Aorta (tissue), 5 donors: ENCODE measurements around the gene RUNX1. TPM values are rescaled to one million over a fixed set of nuclear protein-coding genes. Genes with fewer than 3 reads are reported as not detected.

Experiments used
- ATAC-seq: fragments of 200-7000 bp; cut with Tn5 transposase; one replicate; pipeline ENCODE4 v1.9.1; 2022; ENCODE audit warnings: moderate library complexity; ENCODE audit not compliant: low FRiP score
- DNase-seq, 2 donors: peaks; one replicate each; pipeline ENCODE4 v3.0.0-alpha.2; 2020
- H3K27ac ChIP-seq, 2 donors: one replicate each; pipeline ENCODE4 v1.5.1; 2013; ENCODE audit warnings: low read length in 2 of 2, mild to moderate bottlenecking in 2 of 2, moderate library complexity in 2 of 2, control low read depth in 1 of 2, inconsistent platforms in 1 of 2, low read depth in 1 of 2
- H3K27me3 ChIP-seq, 2 donors: one replicate each; pipeline ENCODE4 v1.6.1; 2013; ENCODE audit warnings: control low read depth in 1 of 2, low read length in 1 of 2, mild to moderate bottlenecking in 1 of 2, moderate library complexity in 1 of 2; ENCODE audit not compliant: insufficient read depth in 2 of 2, control insufficient read depth in 1 of 2
- H3K36me3 ChIP-seq, 2 donors: one replicate each; pipeline ENCODE4 v1.6.1; 2013; ENCODE audit warnings: control low read depth in 1 of 2, low read length in 1 of 2, mild to moderate bottlenecking in 1 of 2; ENCODE audit not compliant: insufficient read depth in 2 of 2, control insufficient read depth in 1 of 2
- H3K4me1 ChIP-seq, 2 donors: one replicate each; pipeline ENCODE4 v1.6.1; 2013; ENCODE audit warnings: low read length in 2 of 2, control low read depth in 1 of 2, mild to moderate bottlenecking in 1 of 2, moderate library complexity in 1 of 2; ENCODE audit not compliant: insufficient read depth in 2 of 2, control insufficient read depth in 1 of 2
- H3K4me3 ChIP-seq, 2 donors: one replicate each; pipeline ENCODE4 v1.5.1; 2013; ENCODE audit warnings: low read length in 2 of 2, control low read depth in 1 of 2, mild to moderate bottlenecking in 1 of 2
- H3K9me3 ChIP-seq: one replicate; pipeline ENCODE4 v1.6.1; 2013; ENCODE audit warnings: mild to moderate bottlenecking, low read length; ENCODE audit not compliant: control insufficient read depth
- WGBS, 2 donors: extraction: QIAGEN DNeasy Blood & Tissue Kit; methylation state at CpG; one replicate each; pipeline ENCODE4 v1.1.7; 2013; 5-methylcytosine and 5-hydroxymethylcytosine counted together
- intact Hi-C, 2 donors: fragments of 100-400 bp; cut with DNase I; formaldehyde crosslinking; loops; one replicate each; pipeline versions ENCODE4 v1.14.2 to v1.15.0; 2022
- polyA plus RNA-seq, 2 donors: library from polyadenylated mRNA; stranded (reverse); fragments of 200-250 nt; gene quantifications; one replicate each; pipeline ENCODE4 v1.2.3, GENCODE V29; 2013
- total RNA-seq, 2 donors: library from RNA; stranded (reverse); fragmentation: NEBNext Ultra II Directional; extraction: Animal tissue kit (Norgen Biotek cat#: 25700); gene quantifications; one replicate each; pipeline ENCODE4 v1.2.1, GENCODE V29; 2021
- donor health status: healthy with polysubstance abuse.
- donor health status: Bipolar disorder and iron deficiency.
- donor health status: DM: no; HTN: no; CAD: no.
- donor health status: DM: no; HTN: no; CAD: no.
- donor health status: DM: yes; HTN: yes; CAD: no.

The RUNX1 gene
- total and polyA plus RNA-seq, 4 donors: 2.9 to 128 (median 31.6) TPM

DNA sequence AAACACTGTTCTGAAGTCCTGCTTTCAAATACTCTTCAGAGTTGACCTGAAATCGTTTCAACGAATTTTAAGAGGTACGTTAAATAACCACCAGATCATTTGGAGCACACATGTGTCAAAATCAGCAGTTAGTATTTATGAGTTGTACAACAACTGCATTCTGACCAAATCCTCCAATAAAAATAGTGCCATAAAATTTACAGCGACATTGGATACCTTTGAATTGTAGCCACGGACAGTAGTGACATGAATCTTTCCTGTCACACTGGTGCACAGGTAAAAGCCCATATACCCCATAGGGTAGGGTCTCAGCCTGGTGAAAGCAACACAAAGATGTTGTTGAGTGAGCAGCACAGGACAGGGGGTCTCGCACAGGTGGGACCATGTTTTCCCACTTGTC is 258.8 kb downstream of the RUNX1 start:
- ATAC-seq (no peak), DNase-seq (no peak)
- H3K27ac ChIP-seq: no peak overlapping the region
- intact Hi-C loops: no loop called here
- H3K27me3 ChIP-seq: no peaks in the 10 kb centered on the region
- WGBS, 2 donors: 88 to 92% methylated on average over 6 of the region's 6 CpGs
- no peak overlapping the region for H3K4me3 ChIP-seq
- no peaks in the 10 kb centered on the region for H3K4me1 ChIP-seq
- no peaks in the 10 kb centered on the region for H3K9me3 ChIP-seq
- no peaks in the 10 kb centered on the region for H3K36me3 ChIP-seq

DNA sequence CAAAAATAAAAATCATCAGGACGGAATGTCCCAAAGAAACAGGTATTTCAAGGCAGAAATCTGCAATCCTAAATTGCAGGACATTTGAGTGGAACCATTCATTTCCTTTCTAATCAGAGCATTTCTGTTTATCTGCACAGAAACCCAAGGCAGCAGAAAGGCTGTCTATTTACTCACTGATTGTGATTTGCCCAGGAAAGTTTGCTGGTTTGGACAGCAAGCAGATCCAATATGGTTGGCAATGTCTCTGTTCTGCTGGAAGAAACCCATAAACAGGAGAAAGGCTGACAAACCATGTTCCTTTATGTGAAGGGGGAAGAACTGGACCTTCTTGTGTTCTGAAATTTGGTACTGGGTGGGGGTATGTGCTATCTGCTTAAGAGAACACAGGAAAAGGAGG is 260.2 kb downstream of the RUNX1 start:
- H3K27me3 ChIP-seq: no peaks in the 10 kb centered on the region
- H3K36me3 ChIP-seq: no peaks in the 10 kb centered on the region
- intact Hi-C loops: no loop called here
- no peak overlapping the region for H3K27ac ChIP-seq
- H3K4me3 ChIP-seq: no peak overlapping the region
- no peak for DNase-seq
- H3K4me1 ChIP-seq: no peaks in the 10 kb centered on the region
- WGBS, 2 donors: 94 to 97% methylated on average over 1 of the region's 1 CpG
- no peaks in the 10 kb centered on the region for H3K9me3 ChIP-seq
- no peak for ATAC-seq

DNA sequence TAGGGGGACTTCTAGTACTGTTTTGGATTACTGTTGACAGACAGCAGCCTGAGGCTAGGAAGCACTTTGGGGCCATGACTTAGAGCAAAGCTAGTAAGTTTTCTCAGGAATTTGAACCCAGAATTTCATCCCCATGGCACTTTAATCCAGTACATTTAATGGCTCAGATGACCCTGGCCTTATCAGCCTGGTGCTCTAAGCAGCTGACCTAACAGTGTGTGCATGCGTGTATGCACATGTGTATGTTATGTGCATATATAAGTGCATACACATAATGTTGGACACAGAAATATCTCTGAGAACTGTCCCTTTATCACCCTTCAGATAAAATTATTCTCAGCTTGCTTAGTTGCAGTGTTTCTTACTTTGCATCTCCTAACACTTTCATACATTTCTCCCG is 265.3 kb downstream of the RUNX1 start:
- 97% methylated on average over 2 of the region's 2 CpGs for WGBS, 2 donors
- Histone ChIP-seq H3K9me3 (peaks cover 2% of the 10 kb centered on the region), H3K27me3 (no peaks in the 10 kb centered on the region), H3K4me3 (no peak overlapping the region), H3K27ac (no peak overlapping the region), H3K4me1 (no peaks in the 10 kb centered on the region), H3K36me3 (no peaks in the 10 kb centered on the region)
- DNase-seq (no peak), ATAC-seq (no peak)
- intact Hi-C loops: no loop called here

DNA sequence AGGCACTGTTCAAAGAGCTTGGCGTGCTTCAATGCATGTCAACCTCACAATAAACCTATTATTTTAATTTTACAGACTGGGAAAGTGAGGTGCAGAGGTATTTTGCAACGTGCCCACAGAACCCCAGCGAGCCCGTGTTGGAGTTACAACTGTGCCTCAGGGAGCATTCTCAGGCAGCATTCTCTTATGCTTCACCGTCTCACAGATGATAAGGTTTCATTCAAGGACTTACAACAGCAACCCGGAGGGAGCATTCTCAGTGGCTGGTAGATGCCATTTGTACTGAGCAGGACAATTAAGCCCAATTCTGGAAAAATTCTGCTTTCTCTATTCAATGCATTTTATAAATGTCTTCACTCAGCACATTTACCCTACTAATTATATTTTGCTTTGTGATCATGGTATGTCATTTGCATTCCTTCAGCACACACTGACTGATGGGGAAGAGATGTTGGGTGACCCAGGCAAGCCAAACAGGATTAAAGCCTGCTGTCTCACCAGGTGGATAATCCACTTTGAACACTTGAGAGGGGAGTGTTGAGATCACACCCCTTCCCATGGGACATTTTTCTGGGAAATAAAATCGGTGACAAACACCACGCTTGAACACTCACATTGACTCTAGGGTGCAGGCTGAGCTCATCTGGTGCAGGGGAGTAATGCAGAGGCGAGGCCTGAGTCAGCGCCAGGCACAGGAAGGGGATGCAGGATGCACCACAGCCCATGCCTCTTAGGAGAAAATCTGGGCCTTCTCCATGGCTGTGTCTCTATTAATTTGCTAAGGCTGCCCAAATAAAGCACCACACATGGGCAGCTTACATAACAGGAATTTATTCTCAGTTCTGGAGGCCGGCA is 266.4 kb downstream of the RUNX1 start:
- WGBS, 2 donors: 82 to 83% methylated on average over 11 of the region's 11 CpGs
- intact Hi-C loops: no loop called here
- Histone ChIP-seq H3K4me3 (no peak overlapping the region), H3K4me1 (no peaks in the 10 kb centered on the region), H3K27me3 (no peaks in the 10 kb centered on the region), H3K36me3 (no peaks in the 10 kb centered on the region), H3K9me3 (peaks cover 4% of the 10 kb centered on the region), H3K27ac (no peak overlapping the region)
- DNase-seq: no peak
- no peak for ATAC-seq

DNA sequence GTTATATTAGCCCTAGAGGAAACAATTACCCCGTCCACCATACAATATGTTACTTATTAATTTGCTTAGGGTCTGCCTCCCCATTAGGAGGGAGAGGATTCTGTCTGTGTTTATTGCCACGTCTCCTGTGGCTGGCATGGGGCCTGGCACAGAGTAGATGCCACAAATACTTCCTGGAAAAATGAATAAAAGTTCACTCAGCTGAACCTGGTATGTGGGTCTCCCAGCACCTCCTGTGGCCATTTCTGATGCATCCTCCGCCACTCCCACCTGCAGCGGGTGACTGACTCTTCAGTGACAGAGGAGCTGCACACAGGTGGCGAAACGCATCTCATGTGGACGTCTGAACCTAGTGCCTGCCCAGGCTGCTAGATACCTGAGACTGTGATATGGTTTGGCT is 267.6 kb downstream of the RUNX1 start:
- no peak overlapping the region for H3K27ac ChIP-seq
- no peaks in the 10 kb centered on the region for H3K4me1 ChIP-seq
- DNase-seq (no peak), ATAC-seq (no peak)
- H3K9me3 ChIP-seq: peaks cover 4% of the 10 kb centered on the region
- 74 to 82% methylated on average over 7 of the region's 7 CpGs for WGBS, 2 donors
- intact Hi-C loops: no loop called here
- no peaks in the 10 kb centered on the region for H3K27me3 ChIP-seq
- no peaks in the 10 kb centered on the region for H3K36me3 ChIP-seq
- no peak overlapping the region for H3K4me3 ChIP-seq

DNA sequence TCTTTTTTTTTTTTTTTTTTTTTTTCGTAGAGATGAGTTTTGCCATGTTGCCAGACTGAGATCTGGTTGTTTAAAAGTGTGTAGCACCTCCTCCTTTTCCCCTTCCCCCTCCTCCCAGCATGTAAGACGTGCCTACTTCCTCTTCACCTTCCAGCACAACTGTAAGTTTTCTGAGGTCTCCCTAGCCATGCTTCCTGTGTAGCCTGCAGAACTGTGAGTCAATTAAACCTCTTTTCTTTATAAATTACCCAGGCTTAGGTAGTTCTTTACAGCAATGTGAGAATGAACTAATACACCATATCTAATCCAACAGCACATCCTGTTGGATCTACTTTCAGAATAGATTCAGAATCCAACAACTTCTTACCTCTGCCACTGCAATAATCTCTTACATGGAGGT is 269.2 kb downstream of the RUNX1 start:
- Histone ChIP-seq H3K4me1 (no peaks in the 10 kb centered on the region), H3K27me3 (no peaks in the 10 kb centered on the region), H3K9me3 (peaks cover 4% of the 10 kb centered on the region), H3K4me3 (no peak overlapping the region), H3K27ac (no peak overlapping the region), H3K36me3 (no peaks in the 10 kb centered on the region)
- ATAC-seq (no peak), DNase-seq (no peak)
- WGBS, 2 donors: 35 to 76% methylated on average over 1 to 2 of the region's 2 CpGs
- intact Hi-C loops: no loop called here

DNA sequence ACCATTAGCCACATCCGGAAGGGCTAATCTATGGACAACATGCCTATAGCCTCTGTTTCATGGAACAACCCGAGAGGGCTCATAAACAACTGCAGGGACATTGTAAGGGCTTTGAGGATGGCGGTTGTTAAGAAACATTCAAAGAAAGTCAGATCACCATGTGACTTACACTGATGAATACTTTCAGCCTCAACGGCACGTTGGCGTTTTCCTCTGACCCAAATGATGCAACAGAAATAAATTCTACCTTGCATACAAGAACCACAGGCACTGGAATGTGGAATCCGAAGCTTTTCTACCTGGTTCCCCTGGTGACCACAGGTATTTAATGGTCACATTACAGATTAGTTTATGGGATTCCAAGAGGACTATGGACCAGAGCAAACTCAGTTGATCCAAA is 273.3 kb downstream of the RUNX1 start:
- no peak for DNase-seq
- Histone ChIP-seq H3K9me3 (peaks cover 1% of the 10 kb centered on the region), H3K36me3 (no peaks in the 10 kb centered on the region), H3K27ac (no peak overlapping the region), H3K4me3 (no peak overlapping the region), H3K4me1 (no peaks in the 10 kb centered on the region), H3K27me3 (no peaks in the 10 kb centered on the region)
- WGBS, 2 donors: 78 to 83% methylated on average over 7 of the region's 7 CpGs
- intact Hi-C loops: no loop called here
- no peak for ATAC-seq

DNA sequence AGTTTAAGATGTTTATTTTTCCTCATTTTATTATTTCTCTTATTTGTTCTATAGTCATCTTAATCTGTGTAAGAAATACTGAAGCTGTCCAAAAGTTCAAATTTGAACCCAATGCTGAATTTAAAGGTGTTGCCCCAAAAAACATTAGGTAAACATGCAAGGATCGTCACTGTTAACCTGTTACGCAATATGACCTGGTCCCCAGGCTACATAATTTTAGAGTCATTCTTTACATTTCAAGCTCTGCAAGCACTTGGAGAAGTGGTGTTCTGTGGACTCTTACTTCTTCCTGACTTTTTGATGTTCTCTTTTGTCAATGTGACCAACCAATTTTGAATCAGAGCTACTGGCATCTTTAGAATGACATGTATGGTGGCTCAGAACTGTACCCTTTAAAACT is 274.4 kb downstream of the RUNX1 start:
- ATAC-seq: no peak
- 68 to 73% methylated on average over 2 of the region's 2 CpGs for WGBS, 2 donors

DNA sequence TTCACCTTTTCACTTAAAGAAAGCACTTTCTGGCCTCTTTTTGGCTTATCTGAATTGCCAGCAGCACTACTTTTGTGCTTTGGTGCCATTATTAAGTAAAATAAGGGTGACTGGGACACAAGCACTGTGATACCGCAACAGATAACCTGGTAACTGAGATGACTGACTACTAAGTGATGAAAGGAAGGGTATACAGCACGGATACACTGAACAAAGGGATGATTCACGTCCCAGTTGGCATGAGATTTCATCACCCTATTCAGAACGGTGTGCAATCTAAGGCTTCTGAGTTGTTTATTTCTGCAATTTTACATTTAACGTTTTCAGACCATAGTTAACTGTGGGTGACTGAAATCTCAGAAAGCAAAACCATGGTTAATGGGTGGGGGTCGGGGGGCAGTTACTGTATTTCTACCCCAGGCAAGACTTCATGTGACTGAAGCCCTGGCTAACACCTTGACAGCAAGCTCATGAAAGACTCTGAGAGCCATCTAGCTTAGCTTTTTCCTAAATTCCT is 277.5 kb downstream of the RUNX1 start:
- no peak for ATAC-seq
- Histone ChIP-seq H3K4me1 (no peaks in the 10 kb centered on the region), H3K27ac (no peak overlapping the region), H3K9me3 (no peaks in the 10 kb centered on the region), H3K36me3 (no peaks in the 10 kb centered on the region), H3K4me3 (no peak overlapping the region), H3K27me3 (no peaks in the 10 kb centered on the region)
- WGBS, 2 donors: 54 to 69% methylated on average over 6 of the region's 6 CpGs
- DNase-seq: no peak
- intact Hi-C loops: no loop called here

More for the DNA sequence above, 274.4 kb downstream of the RUNX1 start:
- intact Hi-C loops: no loop called here
- no peak for DNase-seq
- Histone ChIP-seq H3K4me3 (no peak overlapping the region), H3K36me3 (no peaks in the 10 kb centered on the region), H3K9me3 (peaks cover 1% of the 10 kb centered on the region), H3K4me1 (no peaks in the 10 kb centered on the region), H3K27me3 (no peaks in the 10 kb centered on the region), H3K27ac (no peak overlapping the region)
